GM12801 (cell line): ENCODE data around the gene SOS1.

ENCODE experiments used
- CTCF ChIP-seq: IDR thresholded peaks from one replicate; pipeline ENCODE4 v1.5.1; 2011; ENCODE audit warnings: control low read depth; ENCODE audit not compliant: insufficient read length; ENCODE audit errors: extremely low read depth

The SOS1 gene

GRCh38 chr2:38988716-38989115, 132.1 kb downstream of the SOS1 start:
- no peak for TF ChIP-seq CTCF

GRCh38 chr2:38982498-38982897, 138.4 kb downstream of the SOS1 start:
- TF ChIP-seq CTCF, result no peak

GRCh38 chr2:38981670-38982357, 139.0 kb downstream of the SOS1 start:
- no peak for TF ChIP-seq CTCF

- TF ChIP-seq CTCF, result no peak
Measured at GRCh38 chr2:38981003-38981669, 139.7 kb downstream of the SOS1 start.

- TF ChIP-seq CTCF, result no peak
Measured at GRCh38 chr2:38978908-38979307, 141.9 kb downstream of the SOS1 start.

- no peak for TF ChIP-seq CTCF
Measured at GRCh38 chr2:38978296-38978903, 142.5 kb downstream of the SOS1 start.

GRCh38 chr2:38977047-38977446, 143.8 kb downstream of the SOS1 start:
- TF ChIP-seq CTCF, result no peak
